B cell (primary cell): ENCODE results near the gene ADAM19.

Source experiments
- CTCF ChIP-seq: fragments of 200-600 bp; IDR thresholded peaks from one replicate; pipeline ENCODE4 v1.8.0; 2022; ENCODE audit warnings: antibody characterized with exemption, mild to moderate bottlenecking
- EZH2 ChIP-seq: IDR thresholded peaks from 2 replicates; pipeline ENCODE4 v1.6.1; 2012; ENCODE audit warnings: borderline replicate concordance, low read depth, mild to moderate bottlenecking, moderate library complexity, low read length; ENCODE audit not compliant: insufficient read depth, poor library complexity, severe bottlenecking

- TF ChIP-seq EZH2 (no peak), CTCF (no peak)
Observed at GRCh38 chr5:157561110-157561509, 14.5 kb downstream of the ADAM19 start.
